H9 (cell line): Measurements from ENCODE around the gene DNAJC18. TPM values are rescaled to one million over a fixed set of nuclear protein-coding genes. Genes with fewer than 3 reads are reported as not detected.

Experiments
- DNase-seq: peaks from one replicate; pipeline ENCODE4 v3.0.0-alpha.2; 2017
- H2AFZ ChIP-seq: one replicate; pipeline ENCODE4 v1.6.1; 2013; ENCODE audit warnings: mild to moderate bottlenecking, low read length, control low read depth, moderate library complexity
- H2AK5ac ChIP-seq: 2 replicates; pipeline ENCODE4 v1.6.1; 2013; ENCODE audit warnings: low read length, control low read depth, mixed read lengths; ENCODE audit not compliant: insufficient read length
- H2BK120ac ChIP-seq: one replicate; pipeline ENCODE4 v1.6.1; 2013; ENCODE audit warnings: low read depth, mild to moderate bottlenecking, low read length, control low read depth, inconsistent platforms; ENCODE audit not compliant: poor library complexity, severe bottlenecking
- H2BK12ac ChIP-seq: 2 replicates; pipeline ENCODE4 v1.6.1; 2013; ENCODE audit warnings: low read length, control low read depth, mixed read lengths, low read depth; ENCODE audit not compliant: insufficient read length
- H2BK15ac ChIP-seq: 2 replicates; pipeline ENCODE4 v1.6.1; 2013; ENCODE audit warnings: low read depth, low read length, control low read depth
- H2BK20ac ChIP-seq: one replicate; pipeline ENCODE4 v1.6.1; 2013; ENCODE audit warnings: low read depth, mild to moderate bottlenecking, low read length, control low read depth, inconsistent platforms; ENCODE audit not compliant: poor library complexity, severe bottlenecking
- H2BK5ac ChIP-seq: 2 replicates; pipeline ENCODE4 v1.6.1; 2013; ENCODE audit warnings: low read length, control low read depth, mixed read lengths; ENCODE audit not compliant: insufficient read length
- H3K14ac ChIP-seq: 2 replicates; pipeline ENCODE4 v1.6.1; 2013; ENCODE audit warnings: low read length, control low read depth; ENCODE audit not compliant: insufficient read depth
- H3K18ac ChIP-seq: 2 replicates; pipeline ENCODE4 v1.6.1; 2013; ENCODE audit warnings: low read depth, mild to moderate bottlenecking, mixed read lengths, low read length, control low read depth; ENCODE audit not compliant: insufficient read length
- H3K23ac ChIP-seq: 2 replicates; pipeline ENCODE4 v1.6.1; 2013; ENCODE audit warnings: low read length, control low read depth, mixed read lengths, low read depth; ENCODE audit not compliant: insufficient read length
- H3K23me2 ChIP-seq: 2 replicates; pipeline ENCODE4 v1.6.1; 2013; ENCODE audit warnings: low read depth, mild to moderate bottlenecking, mixed read lengths, low read length, control low read depth; ENCODE audit not compliant: insufficient read length, poor library complexity, severe bottlenecking
- H3K27ac ChIP-seq: 2 replicates; pipeline ENCODE4 v1.5.1; 2013; ENCODE audit warnings: low read length, control low read depth, mixed read lengths, low read depth; ENCODE audit not compliant: insufficient read length
- H3K27me3 ChIP-seq: 2 replicates; pipeline ENCODE4 v1.6.1; 2013; ENCODE audit warnings: low read length, control low read depth, inconsistent platforms; ENCODE audit not compliant: insufficient read depth
- H3K4ac ChIP-seq: 2 replicates; pipeline ENCODE4 v1.6.1; 2013; ENCODE audit warnings: low read depth, mild to moderate bottlenecking, control low read depth, inconsistent platforms, low read length, moderate library complexity
- H3K4me1 ChIP-seq: 2 replicates; pipeline ENCODE4 v1.6.1; 2013; ENCODE audit warnings: low read length, control low read depth, inconsistent platforms; ENCODE audit not compliant: insufficient read depth
- H3K4me2 ChIP-seq: 2 replicates; pipeline ENCODE4 v1.6.1; 2013; ENCODE audit warnings: low read length, control low read depth, mixed read lengths; ENCODE audit not compliant: insufficient read length, insufficient read depth
- H3K56ac ChIP-seq: 2 replicates; pipeline ENCODE4 v1.6.1; 2013; ENCODE audit warnings: low read depth, mild to moderate bottlenecking, mixed read lengths, low read length, control low read depth; ENCODE audit not compliant: insufficient read length
- H3K79me1 ChIP-seq: 2 replicates; pipeline ENCODE4 v1.6.1; 2013; ENCODE audit warnings: low read depth, mild to moderate bottlenecking, moderate library complexity, low read length, control low read depth, inconsistent platforms; ENCODE audit not compliant: insufficient read depth, poor library complexity, severe bottlenecking
- H3K79me2 ChIP-seq: 2 replicates; pipeline ENCODE4 v1.6.1; 2013; ENCODE audit warnings: low read length, control low read depth, inconsistent platforms; ENCODE audit not compliant: insufficient read depth
- H3K9ac ChIP-seq: 2 replicates; pipeline ENCODE4 v1.6.1; 2013; ENCODE audit warnings: low read length, control low read depth, mixed read lengths; ENCODE audit not compliant: insufficient read length; ENCODE audit errors: extremely low read depth
- H3K9me3 ChIP-seq: one replicate; pipeline ENCODE4 v1.6.1; 2013; ENCODE audit warnings: low read depth, low read length, inconsistent platforms; ENCODE audit not compliant: control insufficient read depth
- H3T11ph ChIP-seq: one replicate; pipeline ENCODE4 v1.6.1; 2013; ENCODE audit warnings: mild to moderate bottlenecking, low read length, control low read depth, inconsistent platforms
- H4K20me1 ChIP-seq: one replicate; pipeline ENCODE4 v1.6.1; 2013; ENCODE audit not compliant: control insufficient read depth, insufficient read length, insufficient read depth
- H4K5ac ChIP-seq: 2 replicates; pipeline ENCODE4 v1.6.1; 2013; ENCODE audit warnings: low read depth, mild to moderate bottlenecking, mixed read lengths, low read length, control low read depth; ENCODE audit not compliant: insufficient read length
- H4K8ac ChIP-seq: replicated peaks from 2 replicates; pipeline ENCODE4 v1.6.1; 2013; ENCODE audit warnings: low read length, control low read depth, mixed read lengths, low read depth; ENCODE audit not compliant: insufficient read length
- H4K91ac ChIP-seq: 2 replicates; pipeline ENCODE4 v1.6.1; 2013; ENCODE audit warnings: low read depth, mild to moderate bottlenecking, moderate library complexity, mixed read lengths, low read length, control low read depth; ENCODE audit not compliant: insufficient read length
- H3K27ac Mint-ChIP-seq, 3 experiments: 2 replicates in 2 of 3; 3 replicates in 1 of 3; pipeline ENCODE4 v1.8.0; 2020 to 2021; ENCODE audit warnings: mixed read lengths in 3 of 3, mild to moderate bottlenecking in 1 of 3, moderate library complexity in 1 of 3
- H3K27me3 Mint-ChIP-seq: 2 replicates; pipeline ENCODE4 v1.8.0; 2021; ENCODE audit warnings: low read depth, mild to moderate bottlenecking, moderate library complexity, mixed read lengths
- H3K36me3 Mint-ChIP-seq, 3 experiments: 2 replicates in 2 of 3; 3 replicates in 1 of 3; pipeline ENCODE4 v1.8.0; 2020 to 2021; ENCODE audit warnings: low read depth in 3 of 3, mixed read lengths in 3 of 3; ENCODE audit not compliant: insufficient read depth in 1 of 3
- H3K4me1 Mint-ChIP-seq, 2 experiments: 2 replicates each; pipeline ENCODE4 v1.8.0; 2020; ENCODE audit warnings: mixed read lengths in 2 of 2
- H3K4me3 Mint-ChIP-seq, 2 experiments: 2 replicates in 1 of 2; 3 replicates in 1 of 2; pipeline ENCODE4 v1.8.0; 2020 to 2021; ENCODE audit warnings: mild to moderate bottlenecking in 2 of 2, mixed read lengths in 2 of 2, moderate library complexity in 1 of 2
- H3K9me3 Mint-ChIP-seq, 2 experiments: 2 replicates in 1 of 2; 3 replicates in 1 of 2; pipeline ENCODE4 v1.8.0; 2020; ENCODE audit warnings: mild to moderate bottlenecking in 2 of 2, mixed read lengths in 2 of 2, moderate library complexity in 1 of 2
- WGBS: extraction: QIAGEN DNeasy Blood & Tissue Kit; methylation state at CpG from one replicate; pipeline ENCODE4 v1.1.7; 2013; ENCODE audit warnings: missing lambda C conversion rate, low lambda C conversion rate, mixed read lengths; ENCODE audit not compliant: insufficient read length; ENCODE audit errors: extremely low coverage; 5-methylcytosine and 5-hydroxymethylcytosine counted together
- total RNA-seq: library from RNA; stranded (reverse); gene quantifications from 2 replicates; pipeline ENCODE4 v1.2.1, GENCODE V29; 2021
- TF ChIP-seq, protein P1 (sequence below): fragments of 200-600 bp; sonication (generic); conservative IDR thresholded peaks from 3 replicates; pipeline ENCODE4 v1.8.0; 2021; ENCODE audit warnings: antibody characterized with exemption, mild to moderate bottlenecking

Gene DNAJC18
- total RNA-seq, 1 experiment from 2014 or later, result 26.5 TPM

DNA sequence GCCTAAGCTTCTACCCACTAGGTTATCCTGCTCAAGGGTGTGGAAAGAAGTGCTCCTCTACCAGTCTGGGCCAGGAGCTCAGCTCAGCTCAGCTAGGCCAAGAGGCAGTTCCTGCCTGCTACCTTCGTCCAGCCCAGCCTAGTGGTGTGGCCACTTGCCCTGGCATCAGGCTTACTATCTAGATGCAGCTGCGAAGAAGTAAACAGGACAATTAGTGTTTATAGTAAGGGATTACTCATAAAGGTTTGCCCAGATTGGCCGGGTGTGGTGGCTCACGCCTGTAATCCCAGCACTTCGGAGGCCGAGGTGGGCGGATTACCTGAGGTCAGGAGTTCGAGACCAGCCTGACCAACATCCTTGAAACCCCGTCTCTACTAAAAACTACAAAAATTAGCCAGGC is 22.7 kb downstream of the DNAJC18 start:
- Histone ChIP-seq H4K91ac (no peak overlapping the region), H3K14ac (no peak overlapping the region), H3K18ac (no peak overlapping the region), H3K27ac (no peak overlapping the region), H2BK120ac (no peak overlapping the region), H3T11ph (no peak overlapping the region), H3K9me3 (no peaks in the 10 kb centered on the region), H3K23ac (no peak overlapping the region), H3K23me2 (no peaks in the 10 kb centered on the region), H3K56ac (no peak overlapping the region), H2BK5ac (no peak overlapping the region), H4K20me1 (no peaks in the 10 kb centered on the region), H3K4me2 (no peak overlapping the region), H3K79me2 (no peaks in the 10 kb centered on the region), H2AFZ (no peak overlapping the region), H3K9ac (no peak overlapping the region), H2AK5ac (no peak overlapping the region), H3K79me1 (no peaks in the 10 kb centered on the region), H4K8ac (no peak overlapping the region), H3K27me3 (no peaks in the 10 kb centered on the region), H4K5ac (no peak overlapping the region), H3K4ac (no peak overlapping the region), H2BK12ac (no peak overlapping the region), H3K4me1 (no peaks in the 10 kb centered on the region), H2BK20ac (no peak overlapping the region), H2BK15ac (no peak overlapping the region)
- no peaks in the 10 kb centered on the region for H3K9me3 Mint-ChIP-seq
- no peak for DNase-seq
- peaks cover 15 to 21% of the 10 kb centered on the region in 2 experiments for H3K4me1 Mint-ChIP-seq
- H3K4me3 Mint-ChIP-seq, result no peak overlapping the region
- WGBS, result no CpG with 5 or more reads among the region's 9 CpGs
- TF ChIP-seq, protein P1, sequence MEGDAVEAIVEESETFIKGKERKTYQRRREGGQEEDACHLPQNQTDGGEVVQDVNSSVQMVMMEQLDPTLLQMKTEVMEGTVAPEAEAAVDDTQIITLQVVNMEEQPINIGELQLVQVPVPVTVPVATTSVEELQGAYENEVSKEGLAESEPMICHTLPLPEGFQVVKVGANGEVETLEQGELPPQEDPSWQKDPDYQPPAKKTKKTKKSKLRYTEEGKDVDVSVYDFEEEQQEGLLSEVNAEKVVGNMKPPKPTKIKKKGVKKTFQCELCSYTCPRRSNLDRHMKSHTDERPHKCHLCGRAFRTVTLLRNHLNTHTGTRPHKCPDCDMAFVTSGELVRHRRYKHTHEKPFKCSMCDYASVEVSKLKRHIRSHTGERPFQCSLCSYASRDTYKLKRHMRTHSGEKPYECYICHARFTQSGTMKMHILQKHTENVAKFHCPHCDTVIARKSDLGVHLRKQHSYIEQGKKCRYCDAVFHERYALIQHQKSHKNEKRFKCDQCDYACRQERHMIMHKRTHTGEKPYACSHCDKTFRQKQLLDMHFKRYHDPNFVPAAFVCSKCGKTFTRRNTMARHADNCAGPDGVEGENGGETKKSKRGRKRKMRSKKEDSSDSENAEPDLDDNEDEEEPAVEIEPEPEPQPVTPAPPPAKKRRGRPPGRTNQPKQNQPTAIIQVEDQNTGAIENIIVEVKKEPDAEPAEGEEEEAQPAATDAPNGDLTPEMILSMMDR, result no peak
- H3K27me3 Mint-ChIP-seq, result peaks cover 1% of the 10 kb centered on the region
- peaks cover 0 to 45% (median 37%) of the 10 kb centered on the region in 3 experiments; a peak in 5 of 7 replicates for H3K36me3 Mint-ChIP-seq
- H3K27ac Mint-ChIP-seq, result no peak overlapping the region
